CD4-positive, alpha-beta T cell (primary cell): ENCODE results near the gene ZNF394. TPM values are rescaled to one million over a fixed set of nuclear protein-coding genes. Genes with fewer than 3 reads are reported as not detected.

Source experiments
- ATAC-seq: fragments of 200-7000 bp; cut with Tn5 transposase; one replicate; pipeline ENCODE4 v1.10.0; 2022; ENCODE audit warnings: mild to moderate bottlenecking; ENCODE audit not compliant: poor library complexity
- CTCF ChIA-PET: fragments of 350-600 bp; sonication (Branson Sonifier 250); formaldehyde crosslinking; loops from one replicate; lab custom pipeline; 2021; ENCODE audit warnings: antibody characterized with exemption, inconsistent platforms; lab: Charles Lee
- POLR2A ChIA-PET: fragments of 350-600 bp; sonication (Branson Sonifier 250); formaldehyde crosslinking; loops from one replicate; lab custom pipeline; 2021; ENCODE audit warnings: antibody characterized with exemption, inconsistent platforms; lab: Charles Lee
- DNase-seq, 14 experiments: peaks; one replicate each; pipeline ENCODE4 v3.0.0-alpha.2; 2013 to 2020; ENCODE audit warnings: mixed read lengths in 2 of 14
- H3K27ac ChIP-seq, 2 donors: one replicate each; pipeline versions ENCODE4 v1.5.1 to v1.7.0; 2013; ENCODE audit warnings: low read length in 2 of 2, low read depth in 1 of 2, mild to moderate bottlenecking in 1 of 2
- H3K27me3 ChIP-seq, 2 experiments: 1 replicate in 1 of 2; 2 replicates in 1 of 2; pipeline versions ENCODE4 v1.6.1 to v1.7.0; 2013; ENCODE audit warnings: low read length in 2 of 2, control low read depth in 1 of 2, mild to moderate bottlenecking in 1 of 2, moderate library complexity in 1 of 2; ENCODE audit not compliant: insufficient read depth in 2 of 2, control insufficient read depth in 1 of 2
- H3K36me3 ChIP-seq: one replicate; pipeline ENCODE4 v1.6.1; 2013; ENCODE audit warnings: low read length, control low read depth; ENCODE audit not compliant: insufficient read depth
- H3K4me1 ChIP-seq: one replicate; pipeline ENCODE4 v1.6.1; 2013; ENCODE audit warnings: low read length, control low read depth; ENCODE audit not compliant: insufficient read depth
- H3K4me3 ChIP-seq: one replicate; pipeline ENCODE4 v1.5.1; 2013; ENCODE audit warnings: mild to moderate bottlenecking, low read length, moderate library complexity
- H3K9me3 ChIP-seq, 2 experiments: 1 replicate in 1 of 2; 2 replicates in 1 of 2; pipeline versions ENCODE4 v1.6.1 to v1.7.0; 2013; ENCODE audit warnings: low read length in 2 of 2, mild to moderate bottlenecking in 2 of 2, control low read depth in 1 of 2, moderate library complexity in 1 of 2; ENCODE audit not compliant: control insufficient read depth in 1 of 2, insufficient read depth in 1 of 2
- H3K27ac Mint-ChIP-seq: one replicate; pipeline ENCODE4 v1.8.0; 2020; ENCODE audit warnings: mixed read lengths
- H3K27me3 Mint-ChIP-seq: one replicate; pipeline ENCODE4 v1.8.0; 2021; ENCODE audit warnings: mixed read lengths
- H3K36me3 Mint-ChIP-seq: one replicate; pipeline ENCODE4 v1.8.0; 2021; ENCODE audit warnings: low read depth, mixed read lengths
- H3K4me1 Mint-ChIP-seq: one replicate; pipeline ENCODE4 v1.8.0; 2021; ENCODE audit warnings: low read depth, mixed read lengths
- H3K4me3 Mint-ChIP-seq: one replicate; pipeline ENCODE4 v1.8.0; 2020; ENCODE audit warnings: mild to moderate bottlenecking, mixed read lengths
- H3K9me3 Mint-ChIP-seq: one replicate; pipeline ENCODE4 v1.8.0; 2020; ENCODE audit warnings: mixed read lengths
- intact Hi-C, 2 experiments: fragments of 100-400 bp; cut with DNase I in 1 of 2; cut with micrococcal nuclease in 1 of 2; formaldehyde crosslinking; loops; one replicate each; pipeline versions ENCODE4 v1.15.1 to v1.9.0; 2023 to 2025; cut with DNase I, micrococcal nuclease
- total RNA-seq, 174 experiments: library from RNA in 2 of 174; stranded (reverse) in 2 of 174; gene quantifications; one replicate each; pipeline ENCODE4 v1.2.3 and lab custom pipeline; 2021 to 2026
- TF ChIP-seq, protein P1 (sequence below): fragments of 200-600 bp; IDR thresholded peaks from one replicate; pipeline ENCODE4 v1.8.0; 2022; ENCODE audit warnings: antibody characterized with exemption, mild to moderate bottlenecking

The ZNF394 gene
- total RNA-seq, 2 experiments from 2014 or later: 215 to 223 TPM

DNA sequence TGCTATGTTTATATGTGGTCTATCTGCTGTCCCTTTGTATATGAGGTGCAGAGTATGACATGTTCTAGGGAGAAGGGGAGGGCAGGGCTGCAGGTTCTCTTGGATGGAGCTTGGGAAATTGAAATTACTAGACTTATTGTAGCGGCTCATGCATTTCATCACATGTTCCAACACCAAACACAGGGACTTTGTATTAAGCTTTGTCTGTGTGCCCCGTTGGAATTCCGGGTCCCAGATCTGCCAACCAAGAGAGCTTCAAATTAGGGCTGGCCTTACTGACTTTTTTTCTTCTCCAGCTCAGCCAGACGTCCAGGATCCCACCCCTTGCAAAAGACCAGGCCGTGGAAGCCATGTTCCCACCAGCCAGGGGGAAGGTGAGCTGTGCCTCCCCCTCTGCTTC, 24.0 kb downstream of the ZNF394 start:
- Histone ChIP-seq H3K4me1 (peaks cover 56% of the 10 kb centered on the region), H3K9me3 (no peaks in the 10 kb centered on the region), H3K36me3 (peaks cover 18% of the 10 kb centered on the region), H3K27me3 (no peaks in the 10 kb centered on the region), H3K4me3 (no peak overlapping the region), H3K27ac (no peak overlapping the region)
- Mint-ChIP-seq H3K4me1 (peaks cover 53% of the 10 kb centered on the region), H3K27ac (peak overlapping the region; percentile 27), H3K27me3 (no peaks in the 10 kb centered on the region), H3K9me3 (no peaks in the 10 kb centered on the region), H3K4me3 (no peak overlapping the region), H3K36me3 (peaks cover 42% of the 10 kb centered on the region)
- ATAC-seq (no peak), DNase-seq (no peak)
- TF ChIP-seq, protein P1, sequence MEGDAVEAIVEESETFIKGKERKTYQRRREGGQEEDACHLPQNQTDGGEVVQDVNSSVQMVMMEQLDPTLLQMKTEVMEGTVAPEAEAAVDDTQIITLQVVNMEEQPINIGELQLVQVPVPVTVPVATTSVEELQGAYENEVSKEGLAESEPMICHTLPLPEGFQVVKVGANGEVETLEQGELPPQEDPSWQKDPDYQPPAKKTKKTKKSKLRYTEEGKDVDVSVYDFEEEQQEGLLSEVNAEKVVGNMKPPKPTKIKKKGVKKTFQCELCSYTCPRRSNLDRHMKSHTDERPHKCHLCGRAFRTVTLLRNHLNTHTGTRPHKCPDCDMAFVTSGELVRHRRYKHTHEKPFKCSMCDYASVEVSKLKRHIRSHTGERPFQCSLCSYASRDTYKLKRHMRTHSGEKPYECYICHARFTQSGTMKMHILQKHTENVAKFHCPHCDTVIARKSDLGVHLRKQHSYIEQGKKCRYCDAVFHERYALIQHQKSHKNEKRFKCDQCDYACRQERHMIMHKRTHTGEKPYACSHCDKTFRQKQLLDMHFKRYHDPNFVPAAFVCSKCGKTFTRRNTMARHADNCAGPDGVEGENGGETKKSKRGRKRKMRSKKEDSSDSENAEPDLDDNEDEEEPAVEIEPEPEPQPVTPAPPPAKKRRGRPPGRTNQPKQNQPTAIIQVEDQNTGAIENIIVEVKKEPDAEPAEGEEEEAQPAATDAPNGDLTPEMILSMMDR: no peak
- CTCF ChIA-PET: no interaction called here
- POLR2A ChIA-PET: interaction anchor here (1.2 to 2.2 kb wide), 4 partner anchors 13 to 82 kb away, joined by 3 to 9 read pairs (median 4); partner anchors contain the start of genes ZKSCAN5, ZNF394 and ZNF655
- intact Hi-C loops: no loop called here

DNA sequence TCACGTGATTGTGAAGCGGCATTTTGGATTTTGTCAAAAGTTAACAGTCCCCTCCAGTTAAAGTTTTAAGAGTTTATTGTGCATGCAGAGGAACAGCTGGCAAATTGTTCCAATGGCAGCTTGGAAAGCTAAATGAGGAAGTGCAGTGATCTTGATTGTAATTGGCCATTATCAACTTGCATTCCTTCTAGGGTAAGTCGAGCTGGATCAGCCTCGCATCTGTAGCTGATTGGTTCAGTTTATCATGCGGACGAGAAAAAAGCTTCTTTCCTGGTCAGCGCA, 26.8 kb downstream of the ZNF394 start:
- H3K4me1 Mint-ChIP-seq: peaks cover 46% of the 10 kb centered on the region
- peak overlapping the region; percentile 90 for H3K27ac Mint-ChIP-seq
- H3K27me3 Mint-ChIP-seq: no peaks in the 10 kb centered on the region
- Histone ChIP-seq H3K4me3 (peak overlapping the region; percentile 75), H3K27me3 (no peaks in the 10 kb centered on the region), H3K9me3 (no peaks in the 10 kb centered on the region), H3K4me1 (peaks cover 43% of the 10 kb centered on the region), H3K36me3 (peaks cover 7% of the 10 kb centered on the region), H3K27ac (peak overlapping the region; percentile 78 to 81)
- DNase-seq (peak in 3 of 14 experiments; percentile 43 to 55 (median 52)), ATAC-seq (no peak)
- intact Hi-C loops: loop anchor here (1.0 to 2.0 kb wide), 2 partner anchors 32 to 64 kb away; partner anchors contain the start of gene ZKSCAN5 (in 1 of the 2)
- peaks cover 21% of the 10 kb centered on the region for H3K36me3 Mint-ChIP-seq
- H3K4me3 Mint-ChIP-seq: peak overlapping the region; percentile 95
- TF ChIP-seq, protein P1: no peak
- ChIA-PET POLR2A (interaction anchor here (0.9 to 3.3 kb wide), 6 partner anchors 25 to 446 kb away, joined by 3 to 46 read pairs (median 5); partner anchors contain the start of genes BUD31, TRIM4, ZKSCAN5 and ZNF394), CTCF (interaction anchor here (1.0 kb wide), 1 partner anchor 32 kb away, joined by 3 read pairs; no protein-coding TSS in a partner anchor)
- H3K9me3 Mint-ChIP-seq: no peaks in the 10 kb centered on the region

- no peaks in the 10 kb centered on the region for H3K9me3 Mint-ChIP-seq
- no peaks in the 10 kb centered on the region for H3K27me3 ChIP-seq
- peaks cover 21% of the 10 kb centered on the region for H3K36me3 Mint-ChIP-seq
Measured at GRCh38 chr7:99472561-99473314, 27.3 kb downstream of the ZNF394 start, which contains the start of gene ZNF789. TSS of gene ZNF789 (plus strand) at chr7:99472890. CDS start at chr7:99476457, 3,567 bp downstream.

More at GRCh38 chr7:99472561-99473314, 27.3 kb downstream of the ZNF394 start, which contains the start of gene ZNF789:
- peak within 1 kb of the TSS; percentile 90 for H3K27ac Mint-ChIP-seq
- Histone ChIP-seq H3K9me3 (no peaks in the 10 kb centered on the region), H3K4me3 (peak within 1 kb of the TSS; percentile 75), H3K4me1 (peaks cover 39% of the 10 kb centered on the region), H3K27ac (peak within 1 kb of the TSS; percentile 78 to 81), H3K36me3 (peaks cover 7% of the 10 kb centered on the region)
- TF ChIP-seq, protein P1: no peak
- H3K27me3 Mint-ChIP-seq: no peaks in the 10 kb centered on the region
- peaks cover 40% of the 10 kb centered on the region for H3K4me1 Mint-ChIP-seq
- CTCF ChIA-PET: interaction anchor here (1.0 kb wide), 1 partner anchor 32 kb away, joined by 3 read pairs; no protein-coding TSS in a partner anchor
- ATAC-seq: peak; percentile 95
- POLR2A ChIA-PET: interaction anchor here (0.9 to 3.3 kb wide), 6 partner anchors 26 to 86 kb away, joined by 4 to 46 read pairs (median 6); partner anchors contain the start of genes BUD31, PDAP1, ZKSCAN5 and ZNF394
- intact Hi-C loops: loop anchor here (1.0 to 2.0 kb wide), 3 partner anchors 28 to 63 kb away; partner anchors contain the start of genes ZKSCAN5 (in 1 of the 2) and ZNF394 (in 1 of the 2)
- peak; percentile 97 to 98 (median 98) for DNase-seq
- peak within 1 kb of the TSS; percentile 95 for H3K4me3 Mint-ChIP-seq
